Liver (tissue), 9 donors: ENCODE measurements around the gene ACTN1. TPM values are rescaled to one million over a fixed set of nuclear protein-coding genes. Genes with fewer than 3 reads are reported as not detected.
A peak's percentile ranks its signal among the peaks of the same experiment; 100 is the strongest.

ENCODE experiments used
- DNase-seq: peaks from one replicate; pipeline ENCODE4 v3.0.0-alpha.2; 2017; ENCODE audit warnings: low spot score
- H3K27ac ChIP-seq, 2 donors: one replicate each; pipeline ENCODE4 v1.7.0; 2013; ENCODE audit warnings: inconsistent platforms in 2 of 2, low read length in 2 of 2, control low read depth in 1 of 2, low read depth in 1 of 2, mild to moderate bottlenecking in 1 of 2
- H3K27me3 ChIP-seq, 4 donors: one replicate each; pipeline versions ENCODE4 v1.6.1 to v1.7.0; 2013; ENCODE audit warnings: low read length in 3 of 4, inconsistent platforms in 1 of 4, mild to moderate bottlenecking in 1 of 4, moderate library complexity in 1 of 4; ENCODE audit not compliant: control insufficient read depth in 4 of 4, insufficient read depth in 4 of 4
- H3K36me3 ChIP-seq, 4 donors: one replicate each; pipeline versions ENCODE4 v1.6.1 to v1.7.0; 2013; ENCODE audit warnings: low read length in 3 of 4, mild to moderate bottlenecking in 3 of 4, low read depth in 1 of 4, moderate library complexity in 1 of 4; ENCODE audit not compliant: control insufficient read depth in 4 of 4, insufficient read depth in 3 of 4
- H3K4me1 ChIP-seq, 4 donors: one replicate each; pipeline versions ENCODE4 v1.6.1 to v1.7.0; 2013; ENCODE audit warnings: low read length in 3 of 4, mild to moderate bottlenecking in 3 of 4, moderate library complexity in 1 of 4; ENCODE audit not compliant: control insufficient read depth in 4 of 4, insufficient read depth in 4 of 4
- H3K4me3 ChIP-seq, 3 donors: one replicate each; pipeline versions ENCODE4 v1.6.1 to v1.7.0; 2013; ENCODE audit warnings: low read length in 3 of 3, control low read depth in 1 of 3, low read depth in 1 of 3, mild to moderate bottlenecking in 1 of 3
- H3K9ac ChIP-seq, 2 donors: one replicate each; pipeline ENCODE4 v1.7.0; 2013; ENCODE audit warnings: low read length in 2 of 2, mild to moderate bottlenecking in 2 of 2, moderate library complexity in 2 of 2, control low read depth in 1 of 2, low read depth in 1 of 2
- H3K9me3 ChIP-seq, 4 donors: one replicate each; pipeline versions ENCODE4 v1.6.1 to v1.7.0; 2013; ENCODE audit warnings: low read length in 3 of 4; ENCODE audit not compliant: control insufficient read depth in 4 of 4
- EGR1 ChIP-seq, 2 donors: IDR thresholded peaks; 2 replicates each; pipeline ENCODE4 v1.6.1; 2016 to 2018; ENCODE audit warnings: antibody characterized with exemption in 2 of 2, low read depth in 2 of 2
- FOXA1 ChIP-seq: IDR thresholded peaks from 2 replicates; pipeline ENCODE4 v1.6.1; 2016; ENCODE audit warnings: antibody characterized with exemption
- FOXA2 ChIP-seq: IDR thresholded peaks from 2 replicates; pipeline ENCODE4 v1.6.1; 2016; ENCODE audit warnings: antibody characterized with exemption
- GABPA ChIP-seq, 2 donors: IDR thresholded peaks in 1 of 2; conservative IDR thresholded peaks in 1 of 2; 2 replicates each; pipeline ENCODE4 v1.6.1; 2016; ENCODE audit warnings: antibody characterized with exemption in 2 of 2, mild to moderate bottlenecking in 1 of 2, moderate library complexity in 1 of 2
- HNF4A ChIP-seq, 2 donors: conservative IDR thresholded peaks; 2 replicates each; pipeline ENCODE4 v1.6.1; 2016; ENCODE audit warnings: antibody characterized with exemption in 2 of 2, mild to moderate bottlenecking in 2 of 2
- HNF4G ChIP-seq: IDR thresholded peaks from 2 replicates; pipeline ENCODE4 v1.6.1; 2016; ENCODE audit warnings: antibody characterized with exemption
- JUND ChIP-seq, 2 donors: IDR thresholded peaks; 2 replicates each; pipeline ENCODE4 v1.6.1; 2016; ENCODE audit warnings: antibody characterized with exemption in 2 of 2
- NR2F2 ChIP-seq: IDR thresholded peaks from 2 replicates; pipeline ENCODE4 v1.6.1; 2016; ENCODE audit warnings: antibody characterized with exemption
- RAD21 ChIP-seq, 2 donors: IDR thresholded peaks; 2 replicates each; pipeline ENCODE4 v1.6.1; 2016; ENCODE audit warnings: antibody characterized with exemption in 2 of 2, mild to moderate bottlenecking in 2 of 2
- REST ChIP-seq: IDR thresholded peaks from 2 replicates; pipeline ENCODE4 v1.6.1; 2016; ENCODE audit warnings: antibody characterized with exemption, mild to moderate bottlenecking
- RXRA ChIP-seq, 2 donors: IDR thresholded peaks; 2 replicates each; pipeline ENCODE4 v1.6.1; 2017 to 2018; ENCODE audit warnings: antibody characterized with exemption in 2 of 2, mild to moderate bottlenecking in 1 of 2
- SP1 ChIP-seq: IDR thresholded peaks from 2 replicates; pipeline ENCODE4 v1.6.1; 2018; ENCODE audit warnings: antibody characterized with exemption, mild to moderate bottlenecking
- TAF1 ChIP-seq: conservative IDR thresholded peaks from 2 replicates; pipeline ENCODE4 v1.6.1; 2016; ENCODE audit warnings: antibody characterized with exemption, mild to moderate bottlenecking
- YY1 ChIP-seq: IDR thresholded peaks from 2 replicates; pipeline ENCODE4 v1.6.1; 2016; ENCODE audit warnings: antibody characterized with exemption, mild to moderate bottlenecking
- ZBTB33 ChIP-seq: IDR thresholded peaks from 2 replicates; pipeline ENCODE4 v1.6.1; 2016; ENCODE audit warnings: antibody characterized with exemption
- WGBS: extraction: QIAGEN DNeasy Blood & Tissue Kit; methylation state at CpG from one replicate; pipeline ENCODE4 v1.1.7; 2013; 5-methylcytosine and 5-hydroxymethylcytosine counted together
- polyA plus RNA-seq, 2 donors: library from polyadenylated mRNA; stranded (reverse) in 1 of 2; unstranded in 1 of 2; fragments of 200-250 nt in 1 of 2; fragments of >200 nt in 1 of 2; fragmentation: Nextera tagmentation in 1 of 2; extraction: Ambion mirVana in 1 of 2; gene quantifications; one replicate each; pipeline versions ENCODE4 v1.2.1 to v1.2.3, GENCODE V29; 2013 to 2015
- total RNA-seq, 2 donors: library from RNA; depleted of rRNA; stranded (reverse); fragments of >200 nt; gene quantifications; one replicate each; pipeline ENCODE4 v1.2.3, GENCODE V29; 2014
- TF ChIP-seq, protein P1 (sequence below): fragments of 150-350 bp; IDR thresholded peaks from 2 replicates; pipeline ENCODE4 v1.5.1; 2017; ENCODE audit warnings: improper control_type of control experiment, low read depth, low read length; ENCODE audit not compliant: missing input control
- TF ChIP-seq, protein P2 (sequence below): IDR thresholded peaks from 2 replicates; pipeline ENCODE4 v1.6.1; 2016; ENCODE audit warnings: antibody characterized with exemption
- TF ChIP-seq, protein P3 (sequence below): IDR thresholded peaks from 2 replicates; pipeline ENCODE4 v1.6.1; 2016; ENCODE audit warnings: antibody characterized with exemption
- donor health status: healthy.
- donor health status: healthy.
- donor health status: healthy.
- donor health status: healthy.
- donor health status: healthy.

The ACTN1 gene
- total and polyA plus RNA-seq, 4 donors: 36.2 to 100 (median 63.1) TPM

GRCh38 chr14:68922201-68922621 is 56.9 kb downstream of the ACTN1 start:
- H3K27ac ChIP-seq: peak overlapping the region in 1 of 2 donors; percentile 57
- no peak overlapping the region for H3K4me3 ChIP-seq
- TF ChIP-seq ZBTB33: no peak
- TF ChIP-seq YY1: no peak
- no peak for TF ChIP-seq GABPA (IDR thresholded peaks at IDR 0.05 in 1 of 2, conservative IDR thresholded peaks at IDR 0.05 in 1 of 2)
- no peak for TF ChIP-seq NR2F2
- TF ChIP-seq FOXA1: no peak
- TF ChIP-seq SP1: no peak
- TF ChIP-seq HNF4G: no peak
- TF ChIP-seq JUND (IDR thresholded peaks at IDR 0.05): no peak
- TF ChIP-seq RXRA (IDR thresholded peaks at IDR 0.05): no peak
- no peak for TF ChIP-seq RAD21 (IDR thresholded peaks at IDR 0.05)
- no peak for TF ChIP-seq HNF4A (conservative IDR thresholded peaks at IDR 0.05)
- TF ChIP-seq, protein P1, sequence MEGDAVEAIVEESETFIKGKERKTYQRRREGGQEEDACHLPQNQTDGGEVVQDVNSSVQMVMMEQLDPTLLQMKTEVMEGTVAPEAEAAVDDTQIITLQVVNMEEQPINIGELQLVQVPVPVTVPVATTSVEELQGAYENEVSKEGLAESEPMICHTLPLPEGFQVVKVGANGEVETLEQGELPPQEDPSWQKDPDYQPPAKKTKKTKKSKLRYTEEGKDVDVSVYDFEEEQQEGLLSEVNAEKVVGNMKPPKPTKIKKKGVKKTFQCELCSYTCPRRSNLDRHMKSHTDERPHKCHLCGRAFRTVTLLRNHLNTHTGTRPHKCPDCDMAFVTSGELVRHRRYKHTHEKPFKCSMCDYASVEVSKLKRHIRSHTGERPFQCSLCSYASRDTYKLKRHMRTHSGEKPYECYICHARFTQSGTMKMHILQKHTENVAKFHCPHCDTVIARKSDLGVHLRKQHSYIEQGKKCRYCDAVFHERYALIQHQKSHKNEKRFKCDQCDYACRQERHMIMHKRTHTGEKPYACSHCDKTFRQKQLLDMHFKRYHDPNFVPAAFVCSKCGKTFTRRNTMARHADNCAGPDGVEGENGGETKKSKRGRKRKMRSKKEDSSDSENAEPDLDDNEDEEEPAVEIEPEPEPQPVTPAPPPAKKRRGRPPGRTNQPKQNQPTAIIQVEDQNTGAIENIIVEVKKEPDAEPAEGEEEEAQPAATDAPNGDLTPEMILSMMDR: no peak
- TF ChIP-seq REST: no peak
- TF ChIP-seq EGR1 (IDR thresholded peaks at IDR 0.05; ENCODE audit: low read depth in 2 of 2): no peak
- no peak for TF ChIP-seq FOXA2
- TF ChIP-seq TAF1: no peak
- TF ChIP-seq, protein P2, sequence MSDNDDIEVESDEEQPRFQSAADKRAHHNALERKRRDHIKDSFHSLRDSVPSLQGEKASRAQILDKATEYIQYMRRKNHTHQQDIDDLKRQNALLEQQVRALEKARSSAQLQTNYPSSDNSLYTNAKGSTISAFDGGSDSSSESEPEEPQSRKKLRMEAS: no peak
- TF ChIP-seq, protein P3, sequence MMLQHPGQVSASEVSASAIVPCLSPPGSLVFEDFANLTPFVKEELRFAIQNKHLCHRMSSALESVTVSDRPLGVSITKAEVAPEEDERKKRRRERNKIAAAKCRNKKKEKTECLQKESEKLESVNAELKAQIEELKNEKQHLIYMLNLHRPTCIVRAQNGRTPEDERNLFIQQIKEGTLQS: no peak
- H3K27me3 ChIP-seq: no peaks in the 10 kb centered on the region
- WGBS: 85% methylated on average over 6 of the region's 6 CpGs
- no peaks in the 10 kb centered on the region for H3K9me3 ChIP-seq
- DNase-seq: no peak
- H3K4me1 ChIP-seq: peaks cover 0 to 16% (median 7%) of the 10 kb centered on the region in 4 donors
- peaks cover 6 to 23% (median 19%) of the 10 kb centered on the region in 4 donors for H3K36me3 ChIP-seq
- no peak overlapping the region for H3K9ac ChIP-seq
